NK-92 (cell line): ENCODE data around the gene DNASE1L1.
A peak's percentile ranks its signal among the peaks of the same experiment; 100 is the strongest.

Experiments used
- DNase-seq: peaks from one replicate; lab custom pipeline; 2025; ENCODE audit not compliant: unreplicated experiment; lab: John Stamatoyannopoulos, UW

The DNASE1L1 gene

GRCh38 chrX:154436983-154437752, 28.1 kb upstream of the DNASE1L1 start, which contains the start of gene GDI1:
Gene GDI1, plus strand, starts transcription at chrX:154437154. Its CDS starts 101 bp downstream, at chrX:154437255.
- DNase-seq, result no peak

- no peak for DNase-seq
Observed at GRCh38 chrX:154436374-154436982, 27.4 kb upstream of the DNASE1L1 start.

DNA sequence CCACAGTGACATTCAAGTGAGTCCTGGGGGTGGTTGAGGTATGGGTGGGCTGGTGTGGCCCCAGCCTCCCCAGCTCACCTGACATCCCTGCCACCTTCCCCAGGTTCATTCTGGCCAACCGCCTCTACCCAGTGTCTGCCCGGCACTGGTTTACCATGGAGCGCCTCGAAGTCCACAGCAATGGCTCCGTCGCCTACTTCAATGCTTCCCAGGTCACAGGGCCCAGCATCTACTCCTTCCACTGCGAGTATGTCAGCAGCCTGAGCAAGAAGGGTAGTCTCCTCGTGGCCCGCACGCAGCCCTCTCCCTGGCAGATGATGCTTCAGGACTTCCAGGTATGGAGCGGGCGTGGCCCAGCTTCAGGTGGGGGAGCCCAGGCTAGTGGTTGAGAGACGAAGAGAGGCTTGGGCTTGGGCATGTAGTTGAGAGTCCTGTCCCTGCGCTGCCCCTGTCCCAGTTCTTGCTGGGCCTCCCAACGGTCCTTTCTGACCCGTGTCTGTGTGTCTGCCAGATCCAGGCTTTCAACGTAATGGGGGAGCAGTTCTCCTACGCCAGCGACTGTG, 26.2 kb upstream of the DNASE1L1 start:
- DNase-seq, result no peak

- DNase-seq, result no peak
Observed at GRCh38 chrX:154434394-154435168, 25.5 kb upstream of the DNASE1L1 start.

DNA sequence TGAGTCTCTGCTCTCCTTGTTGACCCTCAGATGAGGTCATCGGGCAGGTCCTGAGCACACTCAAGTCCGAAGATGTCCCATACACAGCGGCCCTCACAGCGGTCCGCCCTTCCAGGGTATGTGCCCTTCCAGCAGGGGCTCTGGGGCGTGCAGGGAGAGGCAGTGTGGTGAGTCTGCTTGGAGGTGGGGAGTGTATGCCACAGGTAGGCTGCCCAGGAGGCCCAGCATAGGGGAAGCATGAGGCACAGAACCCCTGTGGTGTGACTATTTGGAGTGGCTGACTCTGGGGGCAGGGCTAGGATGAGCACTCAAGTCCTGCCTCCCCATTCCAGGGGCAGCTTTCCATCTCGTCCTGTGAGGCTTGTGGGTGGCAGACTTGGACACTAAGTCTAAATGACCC, 24.6 kb upstream of the DNASE1L1 start:
- no peak for DNase-seq

GRCh38 chrX:154432210-154432609, 23.2 kb upstream of the DNASE1L1 start:
- no peak for DNase-seq

GRCh38 chrX:154431341-154431740, 22.3 kb upstream of the DNASE1L1 start:
- no peak for DNase-seq

- no peak for DNase-seq
Observed at GRCh38 chrX:154430916-154431315, 21.9 kb upstream of the DNASE1L1 start.

- DNase-seq, result no peak
Observed at GRCh38 chrX:154430479-154430878, 21.4 kb upstream of the DNASE1L1 start.

- no peak for DNase-seq
Observed at GRCh38 chrX:154429711-154430110, 20.7 kb upstream of the DNASE1L1 start.

GRCh38 chrX:154428176-154429171, 19.4 kb upstream of the DNASE1L1 start, which contains the start of gene ATP6AP1:
Gene ATP6AP1, plus strand, starts transcription at chrX:154428677. Its CDS starts 16 bp downstream, at chrX:154428693.
- peak; percentile 31 for DNase-seq

DNA sequence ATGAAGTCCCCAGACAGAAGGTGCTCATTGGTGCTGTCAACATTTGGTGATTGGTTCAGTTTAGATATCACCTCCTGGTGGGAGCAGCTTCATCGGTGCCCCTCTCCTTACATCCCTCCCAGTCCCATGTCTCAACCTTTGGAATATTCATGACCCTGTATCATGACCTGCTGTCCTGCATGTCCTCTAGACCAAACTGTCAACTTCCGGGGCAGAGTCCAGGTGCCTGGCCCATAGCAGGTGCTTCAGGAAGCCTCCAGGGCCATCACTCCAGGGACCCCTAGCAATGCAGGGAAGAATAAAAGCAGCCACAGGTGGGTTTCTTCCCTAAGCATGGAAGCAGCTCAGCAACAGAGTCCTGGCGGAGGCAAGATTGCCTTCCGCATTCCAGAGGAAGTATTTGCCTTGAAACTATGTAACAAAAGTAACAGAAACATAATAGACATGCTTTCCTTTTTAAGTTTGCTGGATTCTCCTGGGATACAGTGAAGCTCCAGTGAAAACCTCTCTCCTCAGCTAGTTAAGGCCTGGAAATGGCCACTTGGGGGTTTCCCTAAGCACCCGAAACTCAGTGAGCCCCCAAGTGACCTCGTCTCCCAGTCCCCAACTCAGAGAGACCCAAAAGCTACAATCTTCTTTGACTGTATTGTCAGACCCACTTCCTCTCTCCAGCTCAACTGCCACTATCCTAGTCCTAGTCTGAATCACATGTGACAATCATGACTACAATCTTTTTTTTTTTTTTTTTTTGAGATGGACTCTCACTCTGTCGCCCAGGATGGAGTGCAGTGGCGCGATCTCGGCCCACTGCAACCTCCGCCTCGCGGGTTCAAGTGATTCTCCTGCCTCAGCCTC, 18.1 kb upstream of the DNASE1L1 start:
- DNase-seq, result no peak

- DNase-seq, result no peak
Observed at GRCh38 chrX:154420402-154420756, 11.3 kb upstream of the DNASE1L1 start.

- no peak for DNase-seq
Observed at GRCh38 chrX:154419688-154420401, 10.8 kb upstream of the DNASE1L1 start.

- no peak for DNase-seq
Observed at GRCh38 chrX:154419189-154419588, 10.1 kb upstream of the DNASE1L1 start.

DNA sequence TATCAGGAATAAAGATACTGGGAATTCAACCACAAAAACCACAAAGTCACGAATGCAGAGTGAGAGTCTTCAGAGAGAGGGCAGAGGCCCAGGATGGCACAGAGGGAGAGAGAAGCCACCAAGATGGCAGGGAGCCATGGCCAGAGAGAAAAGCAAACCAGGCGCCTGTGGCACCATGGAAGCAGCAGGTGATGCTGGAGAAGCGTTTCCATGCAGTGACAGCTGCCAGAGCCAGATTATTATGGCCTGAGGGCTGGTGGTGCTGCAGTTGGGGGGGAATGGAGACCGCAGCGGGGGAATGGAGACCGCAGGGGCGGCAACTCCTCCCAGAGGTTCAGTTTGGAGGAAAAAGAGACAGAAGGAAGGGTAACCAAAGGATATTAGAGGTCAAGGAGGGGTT, 8.1 kb upstream of the DNASE1L1 start:
- no peak for DNase-seq

GRCh38 chrX:154413142-154413541, 4.1 kb upstream of the DNASE1L1 start:
- no peak for DNase-seq

- DNase-seq, result no peak
Observed at GRCh38 chrX:154412468-154412867, 3.4 kb upstream of the DNASE1L1 start.

- no peak for DNase-seq
Observed at GRCh38 chrX:154411981-154412340, 2.9 kb upstream of the DNASE1L1 start.
